ENCODE data around the gene NMBR.
"Not testable (repeated sequence)": the region's sequence is repeated elsewhere in the genome, so short reads cannot be mapped to it uniquely, and the experiment has no call there.

Gene NMBR

GRCh38 chr6:142146828-142147662 lies at the start of gene NMBR, which contains the start of gene VTA1:
Gene NMBR, minus strand, starts transcription at chr6:142147122. Its CDS starts 58,464 bp downstream, at chr6:142088658.
Gene VTA1, plus strand, starts transcription at chr6:142147263. Its CDS starts 25 bp downstream, at chr6:142147288.
- peak; percentile 75 to 89 (median 82) for DNase-seq

DNA sequence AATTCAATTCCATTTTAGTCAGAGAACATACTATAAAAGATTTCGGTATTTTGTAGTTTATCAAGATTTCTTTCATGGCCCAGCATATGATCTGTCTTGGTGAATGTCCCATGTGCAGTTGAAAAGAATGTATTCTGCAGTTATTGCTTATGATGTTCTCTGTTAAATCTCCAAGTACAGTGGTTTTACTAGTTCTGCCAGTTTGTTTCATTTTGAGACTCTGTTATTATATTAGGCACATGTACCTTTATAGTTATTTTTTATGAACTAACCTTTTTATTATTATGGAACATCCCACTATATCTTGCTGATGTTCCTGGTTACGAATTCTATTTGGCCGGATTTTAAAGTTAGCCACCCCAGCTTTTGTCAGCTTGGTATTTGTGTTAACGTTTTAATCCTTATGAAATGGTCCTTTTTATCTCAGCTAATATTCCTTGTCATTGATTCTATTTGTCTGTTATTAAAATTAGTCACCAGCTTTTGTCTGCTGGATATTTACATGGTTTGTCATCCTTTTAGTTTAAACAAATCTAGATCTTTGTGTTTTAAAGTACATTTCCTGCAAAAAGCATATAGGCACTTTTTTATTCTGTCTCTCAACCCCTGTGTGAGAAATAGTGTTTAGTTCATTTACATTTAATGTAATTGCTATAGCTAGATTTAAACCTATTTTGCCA lies 49.1 kb upstream of the NMBR start:
- no peak for DNase-seq

GRCh38 chr6:142193621-142194020 lies 46.7 kb upstream of the NMBR start:
- DNase-seq: no peak

GRCh38 chr6:142192343-142192742 lies 45.4 kb upstream of the NMBR start:
- no peak for DNase-seq

- DNase-seq: no peak
Observed at GRCh38 chr6:142189057-142189456, 42.1 kb upstream of the NMBR start.

DNA sequence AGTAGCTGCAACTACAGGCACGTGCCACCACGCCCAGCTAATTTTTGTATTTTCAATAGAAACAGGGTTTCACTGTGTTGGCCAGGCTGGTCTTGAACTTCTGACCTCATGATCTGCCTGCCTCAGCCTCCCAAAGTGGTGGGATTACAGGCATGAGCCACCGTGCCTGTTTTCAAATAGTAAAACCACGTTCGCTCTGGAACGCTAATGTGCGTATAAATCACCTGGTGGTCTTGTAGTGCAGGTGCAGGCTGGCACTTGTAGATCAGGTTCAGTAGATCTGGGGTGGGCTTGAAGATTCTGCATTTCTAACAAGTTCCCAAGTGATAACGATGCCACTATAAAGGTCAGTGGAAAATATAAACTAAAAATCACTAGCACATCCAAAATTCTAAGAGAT lies 41.4 kb upstream of the NMBR start:
- not testable (repeated sequence) for DNase-seq

GRCh38 chr6:142187209-142187608 lies 40.3 kb upstream of the NMBR start:
- DNase-seq: no peak

GRCh38 chr6:142185641-142186040 lies 38.7 kb upstream of the NMBR start:
- no peak for DNase-seq

- no peak for DNase-seq
Observed at GRCh38 chr6:142184307-142184706, 37.4 kb upstream of the NMBR start.

DNA sequence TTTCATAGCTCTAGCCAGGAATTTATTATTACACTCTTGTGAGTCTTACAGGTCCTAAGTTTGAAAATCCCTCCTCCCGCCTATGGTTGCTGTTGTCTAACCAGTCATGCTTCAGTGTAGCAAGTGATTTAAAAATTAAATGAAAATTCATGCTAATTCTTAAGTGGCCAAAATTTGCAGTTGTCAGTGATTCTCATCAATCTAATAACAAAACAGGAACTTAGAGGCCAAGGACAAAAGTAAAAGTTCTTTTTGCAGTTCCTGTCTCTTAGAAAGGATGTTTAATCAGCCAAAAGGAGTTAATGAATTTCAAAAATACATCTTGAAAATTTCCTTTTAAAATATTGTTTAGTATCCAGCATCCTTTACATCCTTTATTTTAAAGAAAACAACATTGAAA lies 36.4 kb upstream of the NMBR start:
- DNase-seq: no peak

GRCh38 chr6:142182004-142182403 lies 35.1 kb upstream of the NMBR start:
- DNase-seq: no peak

DNA sequence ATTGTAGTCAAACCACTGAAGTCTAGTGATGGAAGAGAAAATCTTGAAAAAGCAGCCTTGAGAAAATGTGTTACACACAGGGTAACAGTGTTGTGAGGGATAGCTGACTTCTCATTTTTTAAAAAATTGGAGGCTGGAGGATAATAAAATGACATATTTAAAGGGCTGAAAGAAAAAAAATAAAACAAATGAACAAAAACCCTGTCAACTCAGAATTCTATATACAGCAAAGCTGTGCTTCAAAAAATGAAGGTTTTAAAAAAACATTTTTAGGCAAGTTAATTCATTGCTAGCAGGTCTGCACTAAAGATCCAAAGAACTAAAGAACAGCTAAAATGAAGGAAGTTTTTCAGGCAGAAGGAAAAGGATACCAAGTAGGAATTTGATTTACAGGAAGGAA lies 31.2 kb upstream of the NMBR start:
- no peak for DNase-seq

DNA sequence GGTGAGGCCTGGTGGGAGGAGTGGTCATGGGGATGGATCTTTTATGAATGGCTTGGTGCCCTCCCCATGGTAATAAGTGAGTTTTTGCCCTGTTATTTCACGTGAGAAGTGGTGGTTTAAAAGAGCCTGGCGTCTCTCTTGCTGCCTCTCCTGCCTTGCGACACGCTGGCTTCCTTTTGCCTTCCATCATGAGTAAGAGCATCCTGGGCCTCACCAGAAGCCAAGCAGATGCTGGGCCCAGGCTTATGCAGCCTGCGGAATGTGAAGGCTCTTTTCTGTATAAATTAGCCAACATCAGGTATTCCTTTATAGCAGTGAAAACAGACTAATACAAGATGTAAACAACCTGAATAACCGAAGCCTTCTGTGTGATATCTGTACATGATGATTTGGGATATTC lies 27.8 kb upstream of the NMBR start:
- no peak for DNase-seq

DNA sequence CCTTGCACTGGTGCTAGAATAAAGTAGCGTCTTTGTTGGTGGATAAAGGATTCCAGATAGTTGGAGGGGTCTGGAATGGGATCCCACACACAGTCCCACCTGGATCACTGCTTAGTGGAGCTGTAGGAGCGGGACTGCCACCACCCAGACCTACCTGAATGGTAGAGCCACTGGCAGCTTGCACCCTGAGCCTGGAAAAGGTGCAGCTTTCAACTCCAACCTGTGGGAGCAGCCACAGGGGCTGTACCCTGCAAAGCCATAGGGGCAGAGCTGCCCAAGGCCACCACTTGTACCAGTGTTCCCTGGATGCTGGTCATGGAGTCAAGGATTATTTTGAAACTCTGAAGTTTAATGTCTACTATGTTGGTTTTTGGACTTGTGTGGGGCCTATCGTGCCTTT lies 27.1 kb upstream of the NMBR start:
- no peak for DNase-seq

DNA sequence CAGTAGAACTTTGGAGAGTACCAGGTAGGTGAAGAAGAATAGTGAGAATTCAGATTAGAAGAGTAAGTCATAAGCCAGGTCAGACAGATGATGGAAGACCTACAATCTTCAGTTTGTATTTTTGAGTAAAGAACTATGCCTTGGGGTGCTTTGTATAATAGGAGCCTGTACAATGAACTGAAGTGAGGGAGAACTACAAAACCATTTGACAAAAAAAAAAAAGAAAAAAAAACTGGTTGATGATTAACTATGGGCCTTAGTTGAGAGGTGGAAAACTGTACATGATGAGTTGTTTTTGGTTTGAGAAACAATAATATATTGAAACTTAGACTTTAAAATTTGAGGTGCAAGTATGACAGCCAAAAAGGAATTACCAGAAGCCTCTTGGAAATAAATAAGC lies 25.8 kb upstream of the NMBR start:
- no peak for DNase-seq

- no peak for DNase-seq
Observed at GRCh38 chr6:142171351-142171750, 24.4 kb upstream of the NMBR start.

- no peak for DNase-seq
Observed at GRCh38 chr6:142167486-142167885, 20.6 kb upstream of the NMBR start.

GRCh38 chr6:142167071-142167470 lies 20.1 kb upstream of the NMBR start:
- no peak for DNase-seq

- DNase-seq: no peak
Observed at GRCh38 chr6:142165227-142165626, 18.3 kb upstream of the NMBR start.

DNA sequence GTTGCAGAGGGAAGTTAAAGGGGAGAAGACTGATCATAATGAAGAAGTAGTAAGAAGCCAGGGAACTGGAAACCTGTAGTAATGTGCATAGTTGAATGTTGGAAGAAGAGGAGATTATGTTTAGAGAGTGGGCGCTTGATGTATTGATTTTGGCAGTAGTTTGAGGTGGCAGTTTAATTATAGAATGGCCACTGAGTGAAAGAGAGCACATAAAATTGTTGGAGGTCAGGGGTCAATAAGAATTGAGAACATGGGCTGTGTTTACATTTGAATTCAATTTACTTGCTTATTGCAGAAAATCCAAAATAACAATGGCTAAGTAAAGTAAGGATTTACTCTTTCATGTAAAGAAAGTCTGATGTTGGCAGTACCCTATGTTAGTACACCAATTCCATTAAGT lies 15.9 kb upstream of the NMBR start:
- no peak for DNase-seq

DNA sequence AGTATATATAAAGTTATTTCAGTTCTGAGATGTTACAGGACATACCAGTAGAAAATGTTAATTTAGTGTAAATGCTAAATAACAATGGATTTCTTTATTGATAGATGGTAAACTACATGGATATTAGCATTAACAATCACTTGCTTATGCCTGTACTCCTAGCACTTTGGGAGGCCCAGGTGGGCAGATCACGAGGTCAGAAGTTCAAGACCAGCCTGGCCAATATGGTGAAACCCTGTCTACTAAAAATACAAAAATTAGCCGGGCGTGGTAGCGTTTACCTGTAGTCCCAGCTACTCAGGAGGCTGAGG lies 9.8 kb upstream of the NMBR start:
- not testable (repeated sequence) for DNase-seq

GRCh38 chr6:142155895-142156757 lies 9.2 kb upstream of the NMBR start:
- DNase-seq: no peak

GRCh38 chr6:142155091-142155490 lies 8.2 kb upstream of the NMBR start:
- DNase-seq: no peak

DNA sequence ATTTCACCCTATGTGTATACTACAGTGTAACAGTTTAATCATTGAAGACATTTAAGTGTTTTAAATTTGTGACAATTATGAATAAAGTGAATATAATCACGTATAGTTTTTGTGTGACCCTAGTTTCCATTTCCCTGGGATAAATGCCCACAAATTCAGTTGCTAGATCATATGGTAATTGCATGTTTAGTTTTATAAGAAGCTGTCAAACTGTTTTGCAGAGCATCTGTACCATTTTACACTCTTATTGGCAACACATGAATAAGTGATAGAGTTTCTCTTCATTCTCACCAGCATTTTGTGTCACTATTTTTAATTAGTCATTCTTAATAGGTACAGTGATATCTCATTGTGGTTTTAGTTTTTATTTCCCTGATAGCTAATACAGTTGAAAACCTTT lies 7.4 kb upstream of the NMBR start:
- DNase-seq: no peak

All from activated naive CD4-positive, alpha-beta T cell (primary cell).